ENCODE measurements around the gene MAPT. TPM values are rescaled to one million over a fixed set of nuclear protein-coding genes. Genes with fewer than 3 reads are reported as not detected.

The MAPT gene
- total RNA-seq: 6.1 TPM

DNA sequence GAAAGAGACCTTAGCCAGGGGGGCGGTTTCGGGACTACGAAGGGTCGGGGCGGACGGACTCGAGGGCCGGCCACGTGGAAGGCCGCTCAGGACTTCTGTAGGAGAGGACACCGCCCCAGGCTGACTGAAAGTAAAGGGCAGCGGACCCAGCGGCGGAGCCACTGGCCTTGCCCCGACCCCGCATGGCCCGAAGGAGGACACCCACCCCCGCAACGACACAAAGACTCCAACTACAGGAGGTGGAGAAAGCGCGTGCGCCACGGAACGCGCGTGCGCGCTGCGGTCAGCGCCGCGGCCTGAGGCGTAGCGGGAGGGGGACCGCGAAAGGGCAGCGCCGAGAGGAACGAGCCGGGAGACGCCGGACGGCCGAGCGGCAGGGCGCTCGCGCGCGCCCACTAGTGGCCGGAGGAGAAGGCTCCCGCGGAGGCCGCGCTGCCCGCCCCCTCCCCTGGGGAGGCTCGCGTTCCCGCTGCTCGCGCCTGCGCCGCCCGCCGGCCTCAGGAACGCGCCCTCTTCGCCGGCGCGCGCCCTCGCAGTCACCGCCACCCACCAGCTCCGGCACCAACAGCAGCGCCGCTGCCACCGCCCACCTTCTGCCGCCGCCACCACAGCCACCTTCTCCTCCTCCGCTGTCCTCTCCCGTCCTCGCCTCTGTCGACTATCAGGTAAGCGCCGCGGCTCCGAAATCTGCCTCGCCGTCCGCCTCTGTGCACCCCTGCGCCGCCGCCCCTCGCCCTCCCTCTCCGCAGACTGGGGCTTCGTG is at the start of gene MAPT:
MAPT (plus strand) TSS at position 533 of the 763 bp plus-strand sequence. CDS start 67,784 bp downstream, outside the sequence.
- no peaks in the 10 kb centered on the region for H3K27me3 ChIP-seq
- peak in 1 of 2 donors; percentile 49 for TF ChIP-seq POLR2AphosphoS5 (IDR thresholded peaks at IDR 0.05; ENCODE audit: insufficient read depth in 1 of 2, low read depth in 1 of 2)
- TF ChIP-seq, protein P1, sequence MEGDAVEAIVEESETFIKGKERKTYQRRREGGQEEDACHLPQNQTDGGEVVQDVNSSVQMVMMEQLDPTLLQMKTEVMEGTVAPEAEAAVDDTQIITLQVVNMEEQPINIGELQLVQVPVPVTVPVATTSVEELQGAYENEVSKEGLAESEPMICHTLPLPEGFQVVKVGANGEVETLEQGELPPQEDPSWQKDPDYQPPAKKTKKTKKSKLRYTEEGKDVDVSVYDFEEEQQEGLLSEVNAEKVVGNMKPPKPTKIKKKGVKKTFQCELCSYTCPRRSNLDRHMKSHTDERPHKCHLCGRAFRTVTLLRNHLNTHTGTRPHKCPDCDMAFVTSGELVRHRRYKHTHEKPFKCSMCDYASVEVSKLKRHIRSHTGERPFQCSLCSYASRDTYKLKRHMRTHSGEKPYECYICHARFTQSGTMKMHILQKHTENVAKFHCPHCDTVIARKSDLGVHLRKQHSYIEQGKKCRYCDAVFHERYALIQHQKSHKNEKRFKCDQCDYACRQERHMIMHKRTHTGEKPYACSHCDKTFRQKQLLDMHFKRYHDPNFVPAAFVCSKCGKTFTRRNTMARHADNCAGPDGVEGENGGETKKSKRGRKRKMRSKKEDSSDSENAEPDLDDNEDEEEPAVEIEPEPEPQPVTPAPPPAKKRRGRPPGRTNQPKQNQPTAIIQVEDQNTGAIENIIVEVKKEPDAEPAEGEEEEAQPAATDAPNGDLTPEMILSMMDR (IDR thresholded peaks at IDR 0.05): peak; percentile 59 to 90 (median 75)
- TF ChIP-seq POLR2A (IDR thresholded peaks at IDR 0.05): no peak
- intact Hi-C loops (cut with DNase I): no loop called here
- H3K4me3 ChIP-seq: peak within 1 kb of the TSS; percentile 87 to 95
- H3K9me3 ChIP-seq: no peaks in the 10 kb centered on the region
- DNase-seq (ENCODE audit: extremely low spot score in 2 of 2): no peak
- peak within 1 kb of the TSS; percentile 71 for H3K27ac ChIP-seq
- no peaks in the 10 kb centered on the region for H3K36me3 ChIP-seq
- H3K4me1 ChIP-seq: peaks cover 31% of the 10 kb centered on the region

DNA sequence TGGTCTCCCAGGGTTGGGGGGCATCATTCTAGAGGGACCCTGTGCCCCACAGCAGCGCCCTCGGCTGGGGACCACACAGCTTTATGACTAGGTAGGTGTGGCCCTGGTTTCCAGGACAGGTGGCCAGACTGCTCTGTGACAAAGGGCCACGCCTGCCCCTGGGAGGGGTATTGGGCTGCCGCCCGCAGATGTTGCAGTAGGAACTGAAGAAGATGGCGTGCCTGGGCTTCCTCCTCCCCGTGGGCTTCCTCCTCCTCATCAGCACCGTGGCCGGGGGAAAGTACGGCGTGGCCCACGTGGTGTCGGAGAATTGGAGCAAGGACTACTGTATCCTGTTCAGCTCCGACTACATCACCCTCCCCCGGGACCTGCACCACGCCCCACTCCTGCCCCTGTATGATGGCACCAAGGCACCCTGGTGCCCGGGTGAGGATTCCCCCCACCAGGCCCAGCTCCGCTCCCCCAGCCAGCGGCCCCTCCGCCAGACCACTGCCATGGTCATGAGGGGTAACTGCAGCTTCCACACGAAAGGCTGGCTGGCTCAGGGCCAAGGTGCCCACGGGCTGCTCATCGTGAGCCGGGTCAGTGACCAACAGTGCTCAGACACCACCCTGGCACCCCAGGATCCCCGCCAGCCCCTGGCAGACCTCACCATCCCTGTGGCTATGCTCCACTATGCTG is 49.5 kb upstream of the MAPT start, which contains the start of gene SPPL2C:
SPPL2C (plus strand) TSS at position 187 of the 681 bp plus-strand sequence; CDS start at position 213, 26 bp downstream.
- Histone ChIP-seq H3K27ac (no peak within 1 kb of the TSS), H3K4me1 (no peaks in the 10 kb centered on the region), H3K9me3 (no peaks in the 10 kb centered on the region), H3K4me3 (no peak within 1 kb of the TSS), H3K36me3 (no peaks in the 10 kb centered on the region), H3K27me3 (no peaks in the 10 kb centered on the region)
- intact Hi-C loops (cut with DNase I): no loop called here
- DNase-seq (ENCODE audit: extremely low spot score in 2 of 2): no peak
- TF ChIP-seq, protein P1 (IDR thresholded peaks at IDR 0.05): no peak
- TF ChIP-seq POLR2A (IDR thresholded peaks at IDR 0.05) (no peak), POLR2AphosphoS5 (IDR thresholded peaks at IDR 0.05; ENCODE audit: insufficient read depth in 1 of 2, low read depth in 1 of 2) (no peak)

- Histone ChIP-seq H3K27ac (no peak overlapping the region), H3K4me3 (no peak overlapping the region), H3K27me3 (no peaks in the 10 kb centered on the region), H3K4me1 (no peaks in the 10 kb centered on the region), H3K36me3 (no peaks in the 10 kb centered on the region), H3K9me3 (no peaks in the 10 kb centered on the region)
- TF ChIP-seq POLR2AphosphoS5 (IDR thresholded peaks at IDR 0.05; ENCODE audit: insufficient read depth in 1 of 2, low read depth in 1 of 2) (no peak), POLR2A (IDR thresholded peaks at IDR 0.05) (no peak)
- TF ChIP-seq, protein P1 (IDR thresholded peaks at IDR 0.05): no peak
- intact Hi-C loops (cut with DNase I): no loop called here
- no peak for DNase-seq (ENCODE audit: extremely low spot score in 2 of 2)
These were observed 48.8 kb upstream of the MAPT start for GRCh38 chr17:45845376-45846185.

GRCh38 chr17:45846223-45846622 is 48.1 kb upstream of the MAPT start:
- Histone ChIP-seq H3K27ac (no peak overlapping the region), H3K36me3 (no peaks in the 10 kb centered on the region), H3K4me3 (no peak overlapping the region), H3K9me3 (no peaks in the 10 kb centered on the region), H3K27me3 (no peaks in the 10 kb centered on the region), H3K4me1 (no peaks in the 10 kb centered on the region)
- no peak for DNase-seq (ENCODE audit: extremely low spot score in 2 of 2)
- intact Hi-C loops (cut with DNase I): no loop called here
- no peak for TF ChIP-seq POLR2A (IDR thresholded peaks at IDR 0.05)
- TF ChIP-seq, protein P1 (IDR thresholded peaks at IDR 0.05): no peak
- TF ChIP-seq POLR2AphosphoS5 (IDR thresholded peaks at IDR 0.05; ENCODE audit: insufficient read depth in 1 of 2, low read depth in 1 of 2): no peak
